Left colon (tissue), 2 donors: ENCODE data around the gene CIAO1. TPM values are rescaled to one million over a fixed set of nuclear protein-coding genes. Genes with fewer than 3 reads are reported as not detected.
"Not testable (repeated sequence)": the region's sequence is repeated elsewhere in the genome, so short reads cannot be mapped to it uniquely, and the experiment has no call there.

ENCODE experiments used
- ATAC-seq: fragments of 200-7000 bp; cut with Tn5 transposase; one replicate; pipeline ENCODE4 v1.9.1; 2020; ENCODE audit warnings: mild to moderate bottlenecking, moderate library complexity
- DNase-seq, 2 donors: peaks; one replicate each; pipeline ENCODE4 v3.0.0-alpha.2; 2020
- intact Hi-C, 2 donors: fragments of 100-400 bp; cut with DNase I in 1 of 2; cut with micrococcal nuclease in 1 of 2; formaldehyde crosslinking; loops; one replicate each; pipeline versions ENCODE4 v1.11.2 to v1.14.0; 2022; cut with DNase I, micrococcal nuclease
- total RNA-seq, 2 donors: library from RNA; stranded (reverse); fragmentation: NEBNext Ultra II Directional; extraction: Animal tissue kit (Norgen Biotek cat#: 25700); gene quantifications; one replicate each; pipeline ENCODE4 v1.2.1, GENCODE V29; 2021
- donor health status: DM: no; HTN: no; CAD: no.
- donor health status: DM: yes; HTN: yes; CAD: no.

Gene CIAO1
- total RNA-seq, 2 donors from 2014 or later, result 61.7 to 68.8 TPM

GRCh38 chr2:96247009-96247408 is 19.0 kb upstream of the CIAO1 start:
- DNase-seq, result no peak
- ATAC-seq, result peak; percentile 29
- intact Hi-C loops, result no loop called here

GRCh38 chr2:96247896-96248295 is 18.1 kb upstream of the CIAO1 start:
- intact Hi-C loops, result no loop called here
- ATAC-seq, result no peak
- no peak for DNase-seq

GRCh38 chr2:96248624-96249023 is 17.4 kb upstream of the CIAO1 start:
- no peak for DNase-seq
- intact Hi-C loops, result no loop called here
- no peak for ATAC-seq

GRCh38 chr2:96249654-96250053 is 16.4 kb upstream of the CIAO1 start:
- no peak for ATAC-seq
- intact Hi-C loops, result no loop called here

GRCh38 chr2:96250188-96250587 is 15.8 kb upstream of the CIAO1 start:
- intact Hi-C loops, result no loop called here
- no peak for DNase-seq
- no peak for ATAC-seq

More at GRCh38 chr2:96249654-96250053, 16.4 kb upstream of the CIAO1 start:
- no peak for DNase-seq

GRCh38 chr2:96251721-96252292 is 14.2 kb upstream of the CIAO1 start:
- intact Hi-C loops, result no loop called here
- peak; percentile 12 for ATAC-seq
- DNase-seq, result no peak

- ATAC-seq, result no peak
- no peak for DNase-seq
- intact Hi-C loops, result no loop called here
Observed at GRCh38 chr2:96252526-96252925, 13.5 kb upstream of the CIAO1 start.

GRCh38 chr2:96253006-96253405 is 13.0 kb upstream of the CIAO1 start:
- intact Hi-C loops, result no loop called here
- ATAC-seq (peak; percentile 59), DNase-seq (no peak)

GRCh38 chr2:96254571-96254970 is 11.5 kb upstream of the CIAO1 start:
- intact Hi-C loops, result no loop called here
- ATAC-seq, result no peak

GRCh38 chr2:96256611-96257113 is 9.4 kb upstream of the CIAO1 start:
- ATAC-seq (no peak), DNase-seq (no peak)
- intact Hi-C loops, result no loop called here

More at GRCh38 chr2:96254571-96254970, 11.5 kb upstream of the CIAO1 start:
- DNase-seq, result no peak

GRCh38 chr2:96257744-96258143 is 8.3 kb upstream of the CIAO1 start:
- ATAC-seq, intact Hi-C loops, DNase-seq: not testable (repeated sequence)

GRCh38 chr2:96258166-96259022 is 7.6 kb upstream of the CIAO1 start:
- ATAC-seq (no peak), DNase-seq (no peak)
- intact Hi-C loops, result no loop called here

- peak; percentile 74 to 85 for DNase-seq
- peak; percentile 76 for ATAC-seq
- intact Hi-C loops, result no loop called here
Observed at GRCh38 chr2:96259497-96259921, 6.5 kb upstream of the CIAO1 start.

GRCh38 chr2:96260387-96261260 is 5.4 kb upstream of the CIAO1 start:
- intact Hi-C loops, result no loop called here
- peak; percentile 72 for ATAC-seq

GRCh38 chr2:96261328-96262003 is 4.6 kb upstream of the CIAO1 start:
- intact Hi-C loops, result no loop called here
- peak; percentile 12 for ATAC-seq
- DNase-seq, result no peak

More at GRCh38 chr2:96260387-96261260, 5.4 kb upstream of the CIAO1 start:
- peak; percentile 64 to 85 for DNase-seq

GRCh38 chr2:96262306-96262705 is 3.7 kb upstream of the CIAO1 start:
- DNase-seq (no peak), ATAC-seq (no peak)
- intact Hi-C loops, result no loop called here

GRCh38 chr2:96264086-96264485 is 1.9 kb upstream of the CIAO1 start:
- DNase-seq (no peak), ATAC-seq (no peak)
- intact Hi-C loops, result no loop called here

- ATAC-seq (no peak), DNase-seq (peak in 1 of 2 donors; percentile 46)
- intact Hi-C loops, result no loop called here
Observed at GRCh38 chr2:96264656-96265348, 1.2 kb upstream of the CIAO1 start.
